ENCODE data around the gene OVOL1.
A peak's percentile ranks its signal among the peaks of the same experiment; 100 is the strongest.

The OVOL1 gene

GRCh38 chr11:65793144-65793581 lies 6.3 kb downstream of the OVOL1 start:
- DNase-seq, result peak; percentile 57

- no peak for DNase-seq
Observed at GRCh38 chr11:65793625-65794400, 7.0 kb downstream of the OVOL1 start.

GRCh38 chr11:65794570-65795510 lies 8.0 kb downstream of the OVOL1 start:
- DNase-seq, result no peak

- DNase-seq, result no peak
Observed at GRCh38 chr11:65796726-65797601, 10.1 kb downstream of the OVOL1 start.

GRCh38 chr11:65797711-65798110 lies 10.8 kb downstream of the OVOL1 start:
- DNase-seq, result no peak

GRCh38 chr11:65798882-65799281 lies 12.0 kb downstream of the OVOL1 start:
- no peak for DNase-seq

GRCh38 chr11:65801153-65801987 lies 14.5 kb downstream of the OVOL1 start:
- DNase-seq, result no peak

GRCh38 chr11:65802841-65803240 lies 16.0 kb downstream of the OVOL1 start:
- DNase-seq, result no peak

- DNase-seq, result no peak
Observed at GRCh38 chr11:65803797-65804492, 17.1 kb downstream of the OVOL1 start.

- DNase-seq, result no peak
Observed at GRCh38 chr11:65806979-65807378, 20.1 kb downstream of the OVOL1 start.

- DNase-seq, result no peak
Observed at GRCh38 chr11:65808744-65809341, 22.0 kb downstream of the OVOL1 start.

GRCh38 chr11:65809496-65809895 lies 22.6 kb downstream of the OVOL1 start:
- DNase-seq, result no peak

- DNase-seq, result no peak
Observed at GRCh38 chr11:65810046-65810868, 23.4 kb downstream of the OVOL1 start.

- no peak for DNase-seq
Observed at GRCh38 chr11:65811764-65812475, 25.1 kb downstream of the OVOL1 start.

GRCh38 chr11:65814131-65814985 lies 27.5 kb downstream of the OVOL1 start:
- DNase-seq, result no peak

- no peak for DNase-seq
Observed at GRCh38 chr11:65814986-65815565, 28.2 kb downstream of the OVOL1 start.

GRCh38 chr11:65816696-65817095 lies 29.8 kb downstream of the OVOL1 start:
- no peak for DNase-seq

- DNase-seq, result no peak
Observed at GRCh38 chr11:65817312-65817834, 30.5 kb downstream of the OVOL1 start.
